Mesenchymal stem cell (in vitro differentiated cells and primary cell): ENCODE results near the gene DOCK11.
A peak's percentile ranks its signal among the peaks of the same experiment; 100 is the strongest.

Experiments used
- DNase-seq: peaks from one replicate; pipeline ENCODE4 v3.0.0-alpha.2; 2013
- H2AFZ ChIP-seq: one replicate; pipeline ENCODE4 v1.6.1; 2013; ENCODE audit warnings: low read depth, mild to moderate bottlenecking, control low read depth, inconsistent platforms, low read length, moderate library complexity
- H2AK5ac ChIP-seq: 2 replicates; pipeline ENCODE4 v1.6.1; 2013; ENCODE audit warnings: low read length, moderate library complexity, mild to moderate bottlenecking, inconsistent platforms; ENCODE audit not compliant: severe bottlenecking
- H2BK120ac ChIP-seq: one replicate; pipeline ENCODE4 v1.6.1; 2013; ENCODE audit warnings: low read depth, mild to moderate bottlenecking, inconsistent platforms, low read length, moderate library complexity
- H2BK12ac ChIP-seq, 2 experiments: one replicate each; pipeline ENCODE4 v1.6.1; 2013; ENCODE audit warnings: inconsistent platforms in 2 of 2, low read length in 2 of 2, mild to moderate bottlenecking in 2 of 2, moderate library complexity in 2 of 2, control low read depth in 1 of 2
- H2BK15ac ChIP-seq: one replicate; pipeline ENCODE4 v1.6.1; 2013; ENCODE audit warnings: mild to moderate bottlenecking, low read depth, inconsistent platforms; ENCODE audit not compliant: poor library complexity, severe bottlenecking
- H2BK5ac ChIP-seq: 2 replicates; pipeline ENCODE4 v1.6.1; 2013; ENCODE audit warnings: low read depth, mild to moderate bottlenecking, low read length, control low read depth, inconsistent platforms; ENCODE audit not compliant: poor library complexity, severe bottlenecking
- H3K14ac ChIP-seq, 2 experiments: one replicate each; pipeline ENCODE4 v1.6.1; 2013; ENCODE audit warnings: inconsistent platforms in 2 of 2, low read length in 2 of 2, control low read depth in 1 of 2, mild to moderate bottlenecking in 1 of 2, moderate library complexity in 1 of 2
- H3K18ac ChIP-seq, 2 experiments: one replicate each; pipeline ENCODE4 v1.6.1; 2013; ENCODE audit warnings: inconsistent platforms in 2 of 2, low read length in 2 of 2, control low read depth in 1 of 2, low read depth in 1 of 2, mild to moderate bottlenecking in 1 of 2
- H3K23ac ChIP-seq, 2 experiments: one replicate each; pipeline ENCODE4 v1.6.1; 2013; ENCODE audit warnings: inconsistent platforms in 2 of 2, low read length in 2 of 2, mild to moderate bottlenecking in 2 of 2, moderate library complexity in 2 of 2, control low read depth in 1 of 2
- H3K27ac ChIP-seq: 2 replicates; pipeline ENCODE4 v1.5.1; 2013; ENCODE audit warnings: mild to moderate bottlenecking, moderate library complexity, low read length, control low read depth, inconsistent platforms; ENCODE audit not compliant: poor library complexity, severe bottlenecking
- H3K27me3 ChIP-seq, 2 experiments: 2 replicates each; pipeline versions ENCODE4 v1.6.1 to v1.7.0; 2013; ENCODE audit warnings: low read length in 2 of 2, mild to moderate bottlenecking in 2 of 2, moderate library complexity in 2 of 2, control low read depth in 1 of 2, inconsistent platforms in 1 of 2; ENCODE audit not compliant: control insufficient read depth in 1 of 2, insufficient read depth in 1 of 2
- H3K36me3 ChIP-seq, 2 experiments: 2 replicates each; pipeline versions ENCODE4 v1.6.1 to v1.7.0; 2013; ENCODE audit warnings: low read length in 2 of 2, control low read depth in 1 of 2, inconsistent platforms in 1 of 2, low read depth in 1 of 2, mild to moderate bottlenecking in 1 of 2; ENCODE audit not compliant: insufficient read depth in 2 of 2, control insufficient read depth in 1 of 2
- H3K4ac ChIP-seq, 2 experiments: one replicate each; pipeline ENCODE4 v1.6.1; 2013; ENCODE audit warnings: inconsistent platforms in 2 of 2, low read length in 2 of 2, mild to moderate bottlenecking in 2 of 2, moderate library complexity in 2 of 2, control low read depth in 1 of 2, low read depth in 1 of 2
- H3K4me1 ChIP-seq: 2 replicates; pipeline ENCODE4 v1.6.1; 2013; ENCODE audit warnings: low read depth, low read length, control low read depth; ENCODE audit not compliant: control insufficient read depth, insufficient read depth
- H3K4me2 ChIP-seq: 2 replicates; pipeline ENCODE4 v1.6.1; 2013; ENCODE audit warnings: low read length, mild to moderate bottlenecking, inconsistent platforms; ENCODE audit not compliant: poor library complexity, severe bottlenecking
- H3K4me3 ChIP-seq, 2 experiments: 2 replicates each; pipeline versions ENCODE4 v1.5.1 to v1.7.0; 2013; ENCODE audit warnings: low read length in 2 of 2, mild to moderate bottlenecking in 2 of 2, control low read depth in 1 of 2, low read depth in 1 of 2; ENCODE audit not compliant: insufficient read depth in 1 of 2
- H3K79me1 ChIP-seq: replicated peaks from 2 replicates; pipeline ENCODE4 v1.6.1; 2013; ENCODE audit warnings: mild to moderate bottlenecking, control low read depth, low read length, inconsistent platforms; ENCODE audit not compliant: poor library complexity, severe bottlenecking
- H3K9ac ChIP-seq: 2 replicates; pipeline ENCODE4 v1.7.0; 2013; ENCODE audit warnings: mild to moderate bottlenecking, low read length, moderate library complexity
- H3K9me3 ChIP-seq: 2 replicates; pipeline ENCODE4 v1.7.0; 2013; ENCODE audit warnings: mild to moderate bottlenecking, low read length; ENCODE audit not compliant: control insufficient read depth
- H4K8ac ChIP-seq: one replicate; pipeline ENCODE4 v1.6.1; 2013; ENCODE audit warnings: inconsistent platforms, mild to moderate bottlenecking, low read length, moderate library complexity
- H4K91ac ChIP-seq: one replicate; pipeline ENCODE4 v1.6.1; 2013; ENCODE audit warnings: mild to moderate bottlenecking, low read length, inconsistent platforms
- WGBS: methylation state at CpG from one replicate; pipeline ENCODE4 v1.1.7; 2013; ENCODE audit warnings: mixed read lengths; 5-methylcytosine and 5-hydroxymethylcytosine counted together

DOCK11 gene

DNA sequence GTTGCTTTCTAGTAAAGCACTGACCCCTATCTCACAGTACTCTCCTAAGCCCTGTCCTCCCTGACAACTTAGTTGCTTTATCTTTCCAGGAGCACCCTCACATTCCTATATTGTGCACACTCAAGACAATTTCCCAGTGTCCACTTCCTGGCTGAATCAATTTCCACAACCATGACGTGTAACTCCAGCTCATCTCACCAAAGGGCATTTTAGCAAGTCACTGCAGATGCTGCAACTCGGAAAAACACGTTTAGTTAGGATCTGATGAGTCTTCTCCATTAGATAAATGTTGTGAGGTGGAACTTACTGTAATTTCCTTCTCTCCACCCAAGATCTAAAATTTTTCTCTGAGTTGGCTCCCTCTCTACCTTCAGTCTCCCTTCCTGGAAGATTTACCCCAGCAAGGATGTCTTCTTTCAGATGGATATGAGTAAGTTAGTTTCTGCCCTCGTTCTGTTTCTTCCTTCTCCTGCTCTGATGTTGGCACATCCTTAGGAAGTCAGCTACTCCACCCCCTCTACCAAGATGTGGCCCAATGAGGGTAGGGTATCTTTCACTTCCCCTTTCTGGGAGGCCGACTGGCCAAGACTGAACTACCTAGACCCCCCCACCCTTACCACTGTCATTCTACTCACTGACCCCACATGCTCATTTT is 203.0 kb downstream of the DOCK11 start:
- Histone ChIP-seq H3K14ac (no peak overlapping the region), H2AK5ac (no peak overlapping the region), H3K9ac (no peak overlapping the region), H4K8ac (no peak overlapping the region), H3K4ac (no peak overlapping the region), H2BK15ac (no peak overlapping the region), H2AFZ (no peak overlapping the region), H3K18ac (no peak overlapping the region), H3K27me3 (no peaks in the 10 kb centered on the region), H3K27ac (no peak overlapping the region), H3K4me3 (no peak overlapping the region), H3K4me1 (no peaks in the 10 kb centered on the region), H2BK5ac (no peak overlapping the region), H2BK120ac (no peak overlapping the region), H3K4me2 (no peak overlapping the region), H4K91ac (no peak overlapping the region), H3K79me1 (no peaks in the 10 kb centered on the region), H2BK12ac (no peak overlapping the region), H3K9me3 (no peaks in the 10 kb centered on the region), H3K23ac (no peak overlapping the region), H3K36me3 (no peaks in the 10 kb centered on the region)
- DNase-seq, result no peak
- 100% methylated on average over 1 of the region's 5 CpGs for WGBS

DNA sequence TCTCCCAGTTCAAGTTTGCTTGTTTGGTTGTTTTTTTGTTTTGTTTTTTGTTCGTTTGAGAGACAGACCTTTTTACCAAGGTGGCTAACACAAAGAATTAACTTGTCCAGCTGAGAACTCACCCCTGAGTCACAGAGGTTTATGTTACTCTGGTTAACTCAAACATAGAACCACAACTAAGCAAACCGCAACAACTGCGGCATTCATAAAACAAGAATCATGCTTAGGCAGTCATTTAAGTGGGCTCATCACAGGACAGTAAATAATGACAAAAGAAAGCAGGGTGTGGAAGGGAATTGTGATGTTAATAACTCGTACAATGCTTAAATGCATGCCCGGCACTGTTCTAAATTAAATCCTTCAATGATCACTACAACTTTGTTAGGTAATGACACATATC is 207.1 kb downstream of the DOCK11 start:
- Histone ChIP-seq H3K4me1 (no peaks in the 10 kb centered on the region), H3K14ac (no peak overlapping the region), H3K27ac (no peak overlapping the region), H4K91ac (no peak overlapping the region), H3K4ac (no peak overlapping the region), H2BK12ac (no peak overlapping the region), H3K18ac (no peak overlapping the region), H3K27me3 (no peaks in the 10 kb centered on the region), H2AK5ac (no peak overlapping the region), H3K9ac (no peak overlapping the region), H3K36me3 (no peaks in the 10 kb centered on the region), H2BK5ac (no peak overlapping the region), H4K8ac (no peak overlapping the region), H2BK15ac (no peak overlapping the region), H3K4me2 (no peak overlapping the region), H3K79me1 (no peaks in the 10 kb centered on the region), H3K9me3 (no peaks in the 10 kb centered on the region), H3K4me3 (no peak overlapping the region), H2BK120ac (no peak overlapping the region), H3K23ac (no peak overlapping the region), H2AFZ (no peak overlapping the region)
- no CpG with 5 or more reads among the region's 5 CpGs for WGBS
- peak; percentile 18 for DNase-seq

DNA sequence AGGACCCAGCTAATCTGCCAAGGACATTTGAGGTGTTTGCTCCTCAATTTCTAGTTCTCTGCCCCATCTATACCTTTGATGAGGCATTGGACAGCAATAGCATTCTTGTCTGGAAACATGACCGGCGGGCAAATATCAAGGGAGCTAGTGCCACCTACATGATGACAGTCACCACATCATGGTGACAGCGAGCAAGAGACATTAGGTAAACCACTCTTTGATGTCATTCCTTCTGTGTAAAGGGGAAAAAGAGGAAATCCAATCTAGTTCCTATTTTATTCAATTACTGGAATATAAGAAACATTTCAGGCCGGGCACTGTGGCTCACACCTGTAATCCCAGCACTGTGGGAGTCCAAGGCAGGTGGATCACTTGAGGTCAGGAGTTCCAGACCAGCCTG is 211.1 kb downstream of the DOCK11 start:
- H3K36me3 ChIP-seq, result no peaks in the 10 kb centered on the region
- WGBS, result 92% methylated on average over 3 of the region's 4 CpGs

DNA sequence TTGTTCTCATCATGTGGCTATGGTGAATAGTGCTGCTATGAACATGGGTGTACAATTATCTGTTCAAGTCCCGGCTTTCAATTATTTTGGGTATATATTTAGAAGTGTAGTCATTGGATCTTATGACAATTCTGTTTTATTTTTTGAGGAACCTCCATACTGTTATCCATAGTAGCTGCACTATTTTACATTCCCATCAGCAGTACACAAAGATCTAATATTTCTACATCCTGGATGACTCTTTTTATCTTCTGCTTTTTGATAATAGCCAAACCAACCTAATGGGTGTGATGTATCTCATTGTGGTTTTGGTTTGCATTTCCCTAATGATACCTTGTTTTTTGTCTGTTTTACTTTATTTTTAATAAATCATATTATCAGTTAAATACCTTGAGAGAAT is 218.9 kb downstream of the DOCK11 start:
- Histone ChIP-seq H3K27me3 (no peaks in the 10 kb centered on the region), H3K9me3 (no peaks in the 10 kb centered on the region), H2BK120ac (no peak overlapping the region), H4K8ac (no peak overlapping the region), H4K91ac (no peak overlapping the region), H3K4me2 (no peak overlapping the region), H3K14ac (no peak overlapping the region), H3K27ac (no peak overlapping the region), H3K4ac (no peak overlapping the region), H3K36me3 (no peaks in the 10 kb centered on the region), H2AK5ac (no peak overlapping the region), H2BK5ac (no peak overlapping the region), H3K9ac (no peak overlapping the region), H3K23ac (no peak overlapping the region), H3K4me1 (no peaks in the 10 kb centered on the region), H2BK15ac (no peak overlapping the region), H2AFZ (no peak overlapping the region), H3K18ac (no peak overlapping the region), H2BK12ac (no peak overlapping the region), H3K79me1 (no peaks in the 10 kb centered on the region), H3K4me3 (no peak overlapping the region)
- WGBS, result no CpG with 5 or more reads among the region's 1 CpG
- DNase-seq, result no peak

More for the DNA sequence above, 211.1 kb downstream of the DOCK11 start:
- Histone ChIP-seq H3K4me3 (no peak overlapping the region), H2BK120ac (no peak overlapping the region), H3K9me3 (no peaks in the 10 kb centered on the region), H2BK15ac (no peak overlapping the region), H3K4ac (no peak overlapping the region), H3K27ac (no peak overlapping the region), H2AK5ac (no peak overlapping the region), H2AFZ (no peak overlapping the region), H3K9ac (no peak overlapping the region), H2BK12ac (no peak overlapping the region), H3K23ac (no peak overlapping the region), H3K14ac (no peak overlapping the region), H4K91ac (no peak overlapping the region), H2BK5ac (no peak overlapping the region), H3K4me1 (no peaks in the 10 kb centered on the region), H3K79me1 (no peaks in the 10 kb centered on the region), H3K18ac (no peak overlapping the region), H3K4me2 (no peak overlapping the region), H4K8ac (no peak overlapping the region), H3K27me3 (no peaks in the 10 kb centered on the region)
- no peak for DNase-seq
